CD4-positive, alpha-beta T cell treated with Interleukin-6 for 4 hours (primary cell): ENCODE measurements around the gene KIRREL1.

ENCODE experiments used
- DNase-seq: peaks from one replicate; pipeline ENCODE4 v3.0.0-alpha.2; 2020; ENCODE audit warnings: mixed read lengths

Gene KIRREL1

DNA sequence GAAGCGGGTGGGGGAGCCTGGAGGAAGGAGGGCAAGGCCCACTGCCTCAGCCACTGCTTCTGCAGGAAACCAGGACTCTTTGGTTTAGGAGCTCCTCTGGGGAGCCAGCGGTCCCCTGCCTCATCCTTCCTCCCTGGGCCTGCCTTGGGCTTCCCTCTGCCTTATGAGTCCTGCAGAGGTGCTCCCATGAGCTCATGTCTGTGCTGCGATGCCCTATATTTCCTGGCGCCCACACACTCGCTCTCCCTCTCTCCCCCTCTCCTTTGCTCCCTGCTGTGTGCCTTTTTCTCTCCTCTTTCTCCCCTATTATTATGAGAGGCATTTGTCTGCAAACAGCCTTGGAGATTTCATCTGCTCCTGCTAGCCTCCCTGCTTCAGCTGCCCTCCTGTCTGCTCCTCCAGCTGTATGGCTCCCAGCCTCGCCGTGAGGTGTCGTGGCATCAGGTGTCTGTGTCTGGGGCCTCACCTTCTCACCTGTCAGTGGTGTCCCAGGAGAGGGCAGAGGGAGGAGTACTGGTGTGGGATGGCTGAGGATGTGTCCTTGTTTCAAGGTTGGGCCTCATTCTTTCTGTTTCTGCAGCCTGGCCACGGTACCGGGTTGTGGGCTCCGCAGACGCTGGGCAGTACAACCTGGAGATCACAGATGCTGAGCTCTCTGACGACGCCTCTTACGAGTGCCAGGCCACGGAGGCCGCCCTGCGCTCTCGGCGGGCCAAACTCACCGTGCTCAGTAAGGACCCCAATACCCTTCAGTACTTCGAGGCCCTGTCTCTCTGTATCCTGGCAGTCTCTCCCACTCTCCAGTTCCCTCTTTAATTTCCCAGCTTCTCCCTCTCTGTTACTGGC lies 84.2 kb downstream of the KIRREL1 start:
- DNase-seq = no peak

- no peak for DNase-seq
These were observed 85.2 kb downstream of the KIRREL1 start for GRCh38 chr1:158078569-158079080.

DNA sequence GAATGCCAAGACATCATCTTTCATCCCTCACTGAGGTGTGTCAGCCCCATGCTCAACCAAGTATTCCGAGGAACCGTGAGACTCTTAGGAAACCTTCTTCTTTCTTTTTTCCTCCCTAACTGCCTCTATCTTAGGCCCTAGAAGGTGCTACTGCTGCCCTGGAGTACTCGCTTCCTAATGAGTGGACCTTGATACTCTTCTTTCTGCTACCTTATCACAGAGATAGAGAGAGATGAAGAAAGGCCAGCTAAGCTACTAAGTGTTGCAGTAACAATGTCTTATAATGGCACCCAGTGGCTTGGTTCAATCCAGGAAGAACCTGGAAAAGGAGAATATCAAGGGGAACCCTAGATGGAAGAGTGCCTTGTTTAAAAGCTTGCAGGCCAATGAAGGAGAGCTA lies 86.6 kb downstream of the KIRREL1 start:
- no peak for DNase-seq

GRCh38 chr1:158084336-158084735 lies 90.9 kb downstream of the KIRREL1 start:
- DNase-seq = no peak

GRCh38 chr1:158084747-158085146 lies 91.3 kb downstream of the KIRREL1 start:
- DNase-seq = no peak

- DNase-seq = no peak
These were observed 94.0 kb downstream of the KIRREL1 start for GRCh38 chr1:158087320-158087927.

- DNase-seq = no peak
These were observed 96.0 kb downstream of the KIRREL1 start for GRCh38 chr1:158089476-158089875.

DNA sequence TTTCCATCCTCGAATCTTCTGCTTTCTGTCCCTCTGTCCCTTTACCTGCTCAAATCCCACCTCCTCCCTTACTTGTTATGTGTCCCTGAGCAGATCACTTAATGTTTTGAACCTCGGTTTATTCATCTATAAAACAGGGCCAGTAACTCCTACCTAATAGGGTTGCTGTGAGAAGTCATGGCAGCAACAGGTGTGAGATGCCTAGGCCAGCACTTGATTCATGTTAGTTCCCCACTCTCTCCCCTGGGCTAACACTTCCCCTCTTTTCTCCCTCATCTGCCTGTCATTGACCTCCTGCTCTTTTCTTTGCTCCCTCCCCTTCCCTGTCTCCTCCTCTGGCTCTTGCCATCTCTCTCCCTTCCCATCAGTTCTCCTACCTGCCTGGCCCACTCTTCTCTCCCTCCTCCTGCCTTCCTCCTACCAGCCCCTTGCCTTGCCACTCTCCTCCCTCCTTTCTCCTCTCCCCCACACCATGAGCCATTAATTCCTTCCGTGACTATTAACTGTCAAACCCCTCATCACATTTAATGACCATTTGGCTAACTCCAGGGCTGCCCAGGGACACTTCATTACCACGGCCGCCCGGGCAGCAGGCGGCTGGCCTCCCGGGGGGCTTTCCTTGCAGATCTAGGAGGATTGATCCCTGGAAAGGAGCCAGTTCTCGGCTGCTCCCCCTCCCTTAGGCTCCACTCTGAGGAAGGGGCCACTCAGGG lies 96.6 kb downstream of the KIRREL1 start:
- no peak for DNase-seq

DNA sequence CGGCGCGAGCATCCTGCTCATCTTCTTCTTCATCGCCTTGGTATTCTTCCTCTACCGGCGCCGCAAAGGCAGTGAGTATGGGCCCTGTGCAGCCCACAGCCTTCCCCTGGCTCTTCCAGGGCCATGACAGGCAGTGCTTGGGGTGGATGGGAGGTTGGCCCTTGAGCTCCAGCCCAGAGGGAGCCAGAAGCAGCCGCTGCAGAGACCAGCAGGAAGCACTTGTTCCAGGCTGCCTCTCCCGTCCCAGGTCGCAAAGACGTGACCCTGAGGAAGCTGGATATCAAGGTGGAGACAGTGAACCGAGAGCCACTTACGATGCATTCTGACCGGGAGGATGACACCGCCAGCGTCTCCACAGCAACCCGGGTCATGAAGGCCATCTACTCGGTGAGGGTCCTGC lies 99.9 kb downstream of the KIRREL1 start:
- DNase-seq = no peak

- no peak for DNase-seq
These were observed 101.1 kb downstream of the KIRREL1 start for GRCh38 chr1:158094571-158094970.

GRCh38 chr1:158095737-158096335 lies 102.4 kb downstream of the KIRREL1 start:
- DNase-seq = peak; percentile 32

GRCh38 chr1:158098256-158098655 lies 104.8 kb downstream of the KIRREL1 start:
- DNase-seq = no peak

DNA sequence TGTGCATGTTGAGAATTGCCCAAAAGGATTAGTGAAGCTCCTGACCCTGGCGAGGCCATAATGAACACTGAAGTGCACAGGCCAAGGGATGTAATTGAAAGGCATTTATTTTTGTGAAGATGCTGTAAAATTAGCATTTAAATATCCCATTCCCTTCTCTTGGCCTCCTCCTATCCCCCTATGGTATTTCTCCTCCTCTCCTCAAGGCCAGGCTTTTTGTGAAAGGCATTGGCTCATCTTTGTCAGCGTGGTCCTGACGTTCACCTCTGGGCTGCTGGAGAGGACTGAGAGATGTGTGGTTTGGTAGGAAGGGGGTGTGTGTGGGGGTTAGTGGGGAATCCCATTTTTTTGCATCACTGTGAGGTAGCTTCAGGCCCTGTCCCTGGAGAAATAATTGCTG lies 105.7 kb downstream of the KIRREL1 start:
- no peak for DNase-seq

DNA sequence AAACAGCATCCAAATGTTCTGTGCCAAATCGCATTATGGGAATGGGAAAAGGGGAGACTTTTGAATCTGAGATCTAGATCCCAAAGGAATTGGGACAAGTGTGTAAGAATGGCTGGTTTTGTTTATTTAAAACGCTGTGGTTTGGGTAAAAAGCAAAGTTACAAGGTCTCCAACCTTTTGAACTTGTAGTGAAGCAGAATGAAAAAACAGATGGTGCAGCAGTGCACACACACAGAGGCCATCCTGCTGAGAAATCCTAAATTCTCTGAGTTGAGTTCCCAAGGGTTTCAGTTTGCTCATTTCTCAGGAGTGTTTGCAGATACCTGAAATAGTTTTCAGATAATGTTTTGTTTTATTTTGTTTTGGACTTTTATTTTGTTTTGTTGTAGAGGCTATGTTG lies 107.1 kb downstream of the KIRREL1 start:
- DNase-seq = no peak

DNA sequence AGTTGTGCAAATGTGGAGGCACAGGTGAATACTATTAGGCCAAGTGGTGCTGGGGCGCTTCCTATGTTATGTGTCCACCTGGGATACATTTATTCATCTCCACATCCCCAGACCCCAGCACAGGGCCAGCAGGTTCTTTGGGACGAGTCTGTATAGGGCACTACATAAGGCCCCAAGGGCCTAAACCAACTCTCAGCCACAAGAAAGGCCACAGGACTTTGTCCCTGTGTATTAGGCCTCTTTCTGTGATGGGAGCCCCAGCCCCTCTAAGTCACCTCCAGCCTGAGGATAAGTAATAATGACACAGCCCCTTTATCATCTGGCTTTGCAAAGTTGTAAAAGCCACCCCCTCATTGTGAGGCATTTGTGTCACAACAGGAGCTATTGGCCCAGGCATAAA lies 108.0 kb downstream of the KIRREL1 start:
- DNase-seq = no peak

- no peak for DNase-seq
These were observed 108.5 kb downstream of the KIRREL1 start for GRCh38 chr1:158101927-158102326.

GRCh38 chr1:158102881-158103674 lies 109.6 kb downstream of the KIRREL1 start:
- DNase-seq = no peak

DNA sequence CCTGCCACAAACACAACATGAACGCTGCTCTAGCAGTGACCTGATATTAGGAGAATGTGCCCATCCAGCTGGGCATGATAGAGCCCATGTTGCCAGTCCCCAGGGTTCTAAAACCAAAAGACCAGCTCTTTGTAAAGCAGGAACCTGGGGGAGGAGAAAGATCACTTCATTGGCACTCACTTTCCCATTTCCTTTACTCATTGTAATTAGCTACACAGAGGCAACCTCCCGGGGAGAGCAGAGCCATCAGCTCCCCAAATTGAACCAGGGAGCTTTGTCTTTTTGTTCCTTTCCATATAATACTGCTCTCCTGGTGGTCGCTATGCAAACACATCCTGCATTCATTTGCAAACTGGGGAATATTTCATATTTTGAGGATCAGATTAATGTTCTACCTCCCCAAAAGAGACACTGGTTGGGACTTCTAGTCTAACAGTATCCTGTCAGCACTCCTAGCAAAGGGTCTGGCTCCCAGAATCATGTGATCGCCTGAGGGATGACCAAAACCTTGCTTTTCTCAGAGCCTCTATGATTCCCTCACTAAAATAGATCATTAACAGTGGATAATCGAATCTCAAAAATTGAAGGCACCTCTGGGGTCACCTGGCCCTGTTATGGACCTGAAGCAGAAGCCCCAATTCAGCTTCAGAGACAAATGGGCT lies 110.5 kb downstream of the KIRREL1 start:
- DNase-seq = no peak

- no peak for DNase-seq
These were observed 111.4 kb downstream of the KIRREL1 start for GRCh38 chr1:158104891-158105290.

GRCh38 chr1:158105352-158106095 lies 112.1 kb downstream of the KIRREL1 start:
- no peak for DNase-seq

DNA sequence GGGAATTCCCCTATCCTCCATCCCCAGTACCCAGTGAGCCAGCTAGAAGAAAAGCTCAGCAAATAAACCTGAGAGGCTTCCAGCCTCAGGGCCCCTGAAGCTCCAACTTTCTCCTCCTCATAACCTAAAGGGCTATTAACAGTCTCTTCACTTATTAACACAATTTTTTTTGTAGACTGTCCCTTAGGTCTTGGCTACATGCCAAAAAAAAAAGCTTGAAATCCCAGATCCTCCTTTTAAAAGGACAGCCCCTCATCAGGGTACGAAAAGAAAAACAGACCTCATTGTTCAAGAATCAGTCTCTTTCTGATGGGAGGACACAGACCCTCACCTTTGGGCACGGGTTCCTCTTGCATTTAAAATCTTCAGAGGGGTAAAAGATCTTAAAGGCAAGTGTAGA lies 114.5 kb downstream of the KIRREL1 start:
- DNase-seq = no peak
